Endothelial cell of umbilical vein (primary cell): ENCODE data around the gene GINS3. TPM values are rescaled to one million over a fixed set of nuclear protein-coding genes. Genes with fewer than 3 reads are reported as not detected.

Source experiments
- BruUV-seq: library from RNA; stranded (reverse); fragments of 400-500 nt; replicated peaks from 2 replicates; lab custom pipeline; 2021; lab: Mats Ljungman, UMichigan
- CTCF ChIA-PET: fragments of 300-600, 350-600 bp; sonication (Branson Sonifier 250); formaldehyde crosslinking; loops from one replicate; lab custom pipeline; 2021; ENCODE audit warnings: antibody characterized with exemption, inconsistent platforms; lab: Charles Lee
- POLR2A ChIA-PET: fragments of 300-600, 350-600 bp; sonication (Branson Sonifier 250); formaldehyde crosslinking; loops from one replicate; lab custom pipeline; 2021; ENCODE audit warnings: antibody characterized with exemption, inconsistent platforms; lab: Charles Lee
- DNase-seq: peaks from one replicate; pipeline ENCODE4 v3.0.0-alpha.2; 2011; ENCODE audit warnings: low read depth, low spot score
- FAIRE-seq: peaks from 2 replicates; lab custom pipeline; 2011; peaks lifted over from hg19 to GRCh38; lab: Jason Lieb, UNC
- H2AFZ ChIP-seq: 2 replicates; pipeline ENCODE4 v1.6.0; 2012; ENCODE audit warnings: low read depth, low read length, control low read depth, inconsistent platforms
- H3K27ac ChIP-seq: 2 replicates; pipeline ENCODE4 v1.5.1; 2011; ENCODE audit warnings: low read depth, mild to moderate bottlenecking, control low read depth, low read length, moderate library complexity; ENCODE audit not compliant: insufficient read depth
- H3K27me3 ChIP-seq, 2 experiments: 2 replicates each; pipeline versions ENCODE4 v1.6.0 to v1.6.1; 2011; ENCODE audit warnings: low read length in 2 of 2, mixed read lengths in 1 of 2; ENCODE audit not compliant: control insufficient read depth in 2 of 2, insufficient read depth in 2 of 2
- H3K36me3 ChIP-seq, 2 experiments: 2 replicates in 1 of 2; 3 replicates in 1 of 2; pipeline ENCODE4 v1.5.1; 2011; ENCODE audit warnings: low read length in 2 of 2, mild to moderate bottlenecking in 1 of 2, moderate library complexity in 1 of 2; ENCODE audit not compliant: control insufficient read depth in 2 of 2, insufficient read depth in 2 of 2; ENCODE audit errors: extremely low read depth in 1 of 2
- H3K4me1 ChIP-seq: 3 replicates; pipeline ENCODE4 v1.5.1; 2011; ENCODE audit warnings: mild to moderate bottlenecking, low read length; ENCODE audit not compliant: control insufficient read depth, insufficient read depth; ENCODE audit errors: extremely low read depth
- H3K4me2 ChIP-seq: 2 replicates; pipeline ENCODE4 v1.6.1; 2011; ENCODE audit warnings: low read length, control low read depth, mixed read lengths; ENCODE audit not compliant: insufficient read depth
- H3K4me3 ChIP-seq, 3 experiments: fragments of 200-600 bp in 1 of 3; sonication (generic), shearing (Covaris generic) in 1 of 3; replicated peaks in 1 of 3; 2 replicates each; pipeline ENCODE4 v1.5.1; 2011 to 2016; ENCODE audit warnings: control low read depth in 3 of 3, low read length in 3 of 3, mild to moderate bottlenecking in 2 of 3, inconsistent platforms in 1 of 3, low read depth in 1 of 3, moderate library complexity in 1 of 3; ENCODE audit not compliant: insufficient read depth in 1 of 3
- H3K79me2 ChIP-seq: 2 replicates; pipeline ENCODE4 v1.6.0; 2012; ENCODE audit warnings: low read length, inconsistent platforms; ENCODE audit not compliant: control insufficient read depth, insufficient read depth
- H3K9ac ChIP-seq: replicated peaks from 2 replicates; pipeline ENCODE3; 2011; ENCODE audit warnings: low read length, control low read depth; ENCODE audit not compliant: insufficient read depth; ENCODE audit errors: extremely low read depth
- H3K9me1 ChIP-seq: replicated peaks from 3 replicates; pipeline ENCODE4 v1.6.0; 2011; ENCODE audit warnings: mild to moderate bottlenecking, low read length; ENCODE audit not compliant: control insufficient read depth, insufficient read depth; ENCODE audit errors: extremely low read depth
- H3K9me3 ChIP-seq: replicated peaks from 2 replicates; pipeline ENCODE4 v1.5.1; 2012; ENCODE audit warnings: low read length, inconsistent platforms; ENCODE audit not compliant: control insufficient read depth, insufficient read depth
- H4K20me1 ChIP-seq: replicated peaks from 2 replicates; pipeline ENCODE3; 2011; ENCODE audit warnings: mild to moderate bottlenecking, low read length; ENCODE audit not compliant: control insufficient read depth, insufficient read depth; ENCODE audit errors: extremely low read depth
- EZH2 ChIP-seq: IDR thresholded peaks from 2 replicates; pipeline ENCODE4 v1.6.1; 2012; ENCODE audit warnings: borderline replicate concordance, low read depth, mild to moderate bottlenecking, moderate library complexity, low read length, inconsistent platforms; ENCODE audit not compliant: severe bottlenecking
- FOS ChIP-seq: IDR thresholded peaks from 2 replicates; pipeline ENCODE4 v1.6.1; 2011; ENCODE audit warnings: mild to moderate bottlenecking, low read length, moderate library complexity, borderline replicate concordance; ENCODE audit not compliant: insufficient read depth
- GATA2 ChIP-seq: IDR thresholded peaks from 2 replicates; pipeline ENCODE4 v1.7.0; 2011; ENCODE audit warnings: low read depth, mild to moderate bottlenecking, moderate library complexity, mixed read lengths, low read length; ENCODE audit not compliant: insufficient read length, insufficient read depth
- JUN ChIP-seq: IDR thresholded peaks from 2 replicates; pipeline ENCODE4 v1.6.1; 2011; ENCODE audit warnings: borderline replicate concordance, low read depth; ENCODE audit not compliant: insufficient read length, insufficient read depth
- MYC ChIP-seq: IDR thresholded peaks from one replicate; pipeline ENCODE4 v1.6.1; 2011; ENCODE audit warnings: mild to moderate bottlenecking, low read depth, low read length
- POLR2A ChIP-seq: IDR thresholded peaks from 2 replicates; pipeline ENCODE4 v1.6.1; 2012; ENCODE audit warnings: low read depth, mild to moderate bottlenecking, control low read depth, low read length
- POLR2AphosphoS5 ChIP-seq: IDR thresholded peaks from 2 replicates; pipeline ENCODE4 v1.6.1; 2012; ENCODE audit warnings: low read depth, mild to moderate bottlenecking, control low read depth, low read length, moderate library complexity; ENCODE audit not compliant: insufficient read depth
- dilution Hi-C: fragments of 300-500 bp; cut with MboI; formaldehyde crosslinking; loops from one replicate; pipeline ENCODE4 v1.15.0; 2019; ENCODE audit warnings: low sequenced_read_pairs; ENCODE audit not compliant: extremely low pct_ligation_motif_present
- intact Hi-C: fragments of 100-400 bp; cut with micrococcal nuclease; formaldehyde crosslinking; loops from one replicate; pipeline ENCODE4 v1.10.0; 2022
- polyA plus RNA-seq, 4 experiments: library from polyadenylated mRNA; depleted of rRNA in 3 of 4; stranded (reverse) in 3 of 4; unstranded in 1 of 4; fragments of >200 nt; gene quantifications; 2 replicates each; pipeline versions ENCODE4 v1.2.1 to v1.2.3, GENCODE V29; 2011 to 2012; ENCODE audit warnings: missing spikeins in 1 of 4
- total RNA-seq: library from RNA; stranded (reverse); gene quantifications from 2 replicates; pipeline ENCODE4 v1.2.3, GENCODE V29; 2021
- TF ChIP-seq, protein P1 (sequence below), 2 donors: IDR thresholded peaks; 1 replicate in 1 of 2; 2 replicates in 1 of 2; pipeline ENCODE4 v1.5.1; 2011; ENCODE audit warnings: low read length in 2 of 2, mild to moderate bottlenecking in 2 of 2, moderate library complexity in 2 of 2, control low read depth in 1 of 2, inconsistent platforms in 1 of 2, low read depth in 1 of 2; ENCODE audit not compliant: insufficient read depth in 1 of 2; ENCODE audit errors: extremely low read depth in 1 of 2
- TF ChIP-seq, protein P2 (sequence below): IDR thresholded peaks from 2 replicates; pipeline ENCODE4 v1.6.1; 2011; ENCODE audit not compliant: insufficient read depth, insufficient read length

The GINS3 gene
- total and polyA plus RNA-seq, 2 donors (not counting 3 experiments of a cell fraction or from before 2014, with no cell fraction given), result 17.2 to 24.1 TPM

DNA sequence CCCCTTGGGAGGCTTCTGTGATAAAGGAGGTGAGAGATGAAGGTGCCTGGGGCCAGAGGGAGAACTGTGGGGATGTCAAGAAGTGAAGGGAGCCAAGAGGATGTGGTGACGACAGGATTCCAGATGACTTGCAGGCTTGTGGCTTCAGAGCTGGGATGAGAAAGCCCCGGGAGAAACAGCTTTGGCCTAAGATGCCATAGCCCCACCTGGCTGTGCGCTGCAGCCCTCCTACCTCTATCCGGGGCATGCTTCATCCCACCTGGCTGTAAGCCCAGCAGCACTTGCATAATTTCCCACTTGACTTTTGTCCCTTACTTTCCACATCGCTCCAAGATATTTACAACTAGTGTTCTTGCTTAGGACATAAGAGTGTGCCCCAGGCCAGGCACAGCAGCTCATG is 29.3 kb downstream of the GINS3 start:
- DNase-seq (no peak), FAIRE-seq (no peak)
- no peak overlapping the region for H3K9ac ChIP-seq
- H4K20me1 ChIP-seq, result no peaks in the 10 kb centered on the region
- H2AFZ ChIP-seq, result no peak overlapping the region
- ChIA-PET CTCF (no interaction called here), POLR2A (no interaction called here)
- no peak overlapping the region for H3K4me3 ChIP-seq
- no peaks in the 10 kb centered on the region for H3K36me3 ChIP-seq
- no peak for TF ChIP-seq EZH2
- TF ChIP-seq POLR2A, result no peak
- TF ChIP-seq JUN, result no peak
- TF ChIP-seq GATA2, result no peak
- H3K4me1 ChIP-seq, result peaks cover 5% of the 10 kb centered on the region
- no peak overlapping the region for H3K27ac ChIP-seq
- no peaks in the 10 kb centered on the region for H3K9me3 ChIP-seq
- H3K4me2 ChIP-seq, result no peak overlapping the region
- BruUV-seq, result no TSS peak
- H3K27me3 ChIP-seq, result no peaks in the 10 kb centered on the region
- intact Hi-C loops (no loop called here), dilution Hi-C loops (no loop called here)
- no peaks in the 10 kb centered on the region for H3K9me1 ChIP-seq
- H3K79me2 ChIP-seq, result no peaks in the 10 kb centered on the region

DNA sequence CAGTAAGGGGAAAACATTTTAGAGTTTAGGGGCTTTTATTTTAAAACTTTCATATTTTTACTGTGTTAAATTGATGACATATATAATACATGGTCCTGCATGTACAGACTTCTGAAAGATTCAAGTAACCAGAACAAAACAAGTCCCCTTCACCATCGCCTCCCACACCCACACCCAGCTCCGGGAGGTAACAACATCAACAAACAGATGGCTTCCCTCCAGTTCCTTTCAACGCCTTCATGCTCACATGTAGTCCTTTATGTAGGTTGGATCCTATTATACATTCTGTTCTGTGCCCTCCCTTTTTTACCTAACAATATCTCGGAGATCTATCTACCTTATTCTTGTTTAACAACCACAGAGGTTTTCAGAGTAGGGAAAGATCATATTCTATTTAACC is 30.5 kb downstream of the GINS3 start:
- ChIA-PET POLR2A (no interaction called here), CTCF (no interaction called here)

More for the DNA sequence above, 30.5 kb downstream of the GINS3 start:
- no peak for FAIRE-seq
- dilution Hi-C loops, result no loop called here
- H3K36me3 ChIP-seq, result no peaks in the 10 kb centered on the region
- no peak overlapping the region for H3K27ac ChIP-seq
- no peak overlapping the region for H3K4me3 ChIP-seq
- peaks cover 5% of the 10 kb centered on the region for H3K4me1 ChIP-seq
- TF ChIP-seq, protein P1, sequence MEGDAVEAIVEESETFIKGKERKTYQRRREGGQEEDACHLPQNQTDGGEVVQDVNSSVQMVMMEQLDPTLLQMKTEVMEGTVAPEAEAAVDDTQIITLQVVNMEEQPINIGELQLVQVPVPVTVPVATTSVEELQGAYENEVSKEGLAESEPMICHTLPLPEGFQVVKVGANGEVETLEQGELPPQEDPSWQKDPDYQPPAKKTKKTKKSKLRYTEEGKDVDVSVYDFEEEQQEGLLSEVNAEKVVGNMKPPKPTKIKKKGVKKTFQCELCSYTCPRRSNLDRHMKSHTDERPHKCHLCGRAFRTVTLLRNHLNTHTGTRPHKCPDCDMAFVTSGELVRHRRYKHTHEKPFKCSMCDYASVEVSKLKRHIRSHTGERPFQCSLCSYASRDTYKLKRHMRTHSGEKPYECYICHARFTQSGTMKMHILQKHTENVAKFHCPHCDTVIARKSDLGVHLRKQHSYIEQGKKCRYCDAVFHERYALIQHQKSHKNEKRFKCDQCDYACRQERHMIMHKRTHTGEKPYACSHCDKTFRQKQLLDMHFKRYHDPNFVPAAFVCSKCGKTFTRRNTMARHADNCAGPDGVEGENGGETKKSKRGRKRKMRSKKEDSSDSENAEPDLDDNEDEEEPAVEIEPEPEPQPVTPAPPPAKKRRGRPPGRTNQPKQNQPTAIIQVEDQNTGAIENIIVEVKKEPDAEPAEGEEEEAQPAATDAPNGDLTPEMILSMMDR (IDR thresholded peaks at IDR 0.05; ENCODE audit: extremely low read depth in 1 of 2, insufficient read depth in 1 of 2, low read depth in 1 of 2, low read length in 2 of 2), result no peak
- TF ChIP-seq, protein P2, sequence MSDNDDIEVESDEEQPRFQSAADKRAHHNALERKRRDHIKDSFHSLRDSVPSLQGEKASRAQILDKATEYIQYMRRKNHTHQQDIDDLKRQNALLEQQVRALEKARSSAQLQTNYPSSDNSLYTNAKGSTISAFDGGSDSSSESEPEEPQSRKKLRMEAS, result no peak
- TF ChIP-seq POLR2AphosphoS5 (no peak), EZH2 (no peak), GATA2 (no peak), MYC (no peak), POLR2A (no peak), JUN (no peak), FOS (no peak)
- H4K20me1 ChIP-seq, result no peaks in the 10 kb centered on the region
- no peaks in the 10 kb centered on the region for H3K9me1 ChIP-seq
- BruUV-seq, result no TSS peak
- no peaks in the 10 kb centered on the region for H3K9me3 ChIP-seq
- no peaks in the 10 kb centered on the region for H3K27me3 ChIP-seq
- intact Hi-C loops, result no loop called here
- no peak overlapping the region for H3K4me2 ChIP-seq
- H3K9ac ChIP-seq, result no peak overlapping the region
- DNase-seq, result no peak
- H3K79me2 ChIP-seq, result no peaks in the 10 kb centered on the region
- H2AFZ ChIP-seq, result no peak overlapping the region
